Lower lobe of right lung (tissue), 2 donors: ENCODE data around the gene PAQR5. TPM values are rescaled to one million over a fixed set of nuclear protein-coding genes. Genes with fewer than 3 reads are reported as not detected.
"Not testable (repeated sequence)": the region's sequence is repeated elsewhere in the genome, so short reads cannot be mapped to it uniquely, and the experiment has no call there.

ENCODE experiments used
- ATAC-seq, 2 donors: fragments of 200-7000 bp; cut with Tn5 transposase; one replicate each; pipeline ENCODE4 v1.9.1; 2020 to 2022; ENCODE audit warnings: mild to moderate bottlenecking in 2 of 2, moderate library complexity in 2 of 2
- DNase-seq: peaks from one replicate; pipeline ENCODE4 v3.0.0-alpha.2; 2020
- H3K27ac ChIP-seq: fragments of 200-600 bp; one replicate; pipeline ENCODE4 v1.8.0; 2022
- H3K27me3 ChIP-seq: fragments of 200-600 bp; one replicate; pipeline ENCODE4 v1.8.0; 2022; ENCODE audit warnings: low read depth
- H3K36me3 ChIP-seq: fragments of 200-600 bp; one replicate; pipeline ENCODE4 v1.8.0; 2022; ENCODE audit warnings: mild to moderate bottlenecking
- H3K4me1 ChIP-seq: fragments of 200-600 bp; one replicate; pipeline ENCODE4 v1.8.0; 2022
- H3K4me3 ChIP-seq: fragments of 200-600 bp; one replicate; pipeline ENCODE4 v1.8.0; 2022; ENCODE audit warnings: mild to moderate bottlenecking
- H3K9me3 ChIP-seq: fragments of 200-600 bp; one replicate; pipeline ENCODE4 v1.8.0; 2022
- intact Hi-C: fragments of 100-400 bp; cut with DNase I; formaldehyde crosslinking; loops from one replicate; pipeline ENCODE4 v1.11.0; 2022
- total RNA-seq: library from RNA; stranded (reverse); fragmentation: NEBNext Ultra II Directional; extraction: Animal tissue kit (Norgen Biotek cat#: 25700); gene quantifications from one replicate; pipeline ENCODE4 v1.2.1, GENCODE V29; 2021
- TF ChIP-seq, protein P1 (sequence below): fragments of 200-600 bp; IDR thresholded peaks from one replicate; pipeline ENCODE4 v1.8.0; 2022; ENCODE audit warnings: antibody characterized with exemption, mild to moderate bottlenecking
- donor health status: DM: no; HTN: yes; CAD: no; lungs with severe emphysema.

Gene PAQR5
- total RNA-seq, 1 donor from 2014 or later, result 30.6 TPM

DNA sequence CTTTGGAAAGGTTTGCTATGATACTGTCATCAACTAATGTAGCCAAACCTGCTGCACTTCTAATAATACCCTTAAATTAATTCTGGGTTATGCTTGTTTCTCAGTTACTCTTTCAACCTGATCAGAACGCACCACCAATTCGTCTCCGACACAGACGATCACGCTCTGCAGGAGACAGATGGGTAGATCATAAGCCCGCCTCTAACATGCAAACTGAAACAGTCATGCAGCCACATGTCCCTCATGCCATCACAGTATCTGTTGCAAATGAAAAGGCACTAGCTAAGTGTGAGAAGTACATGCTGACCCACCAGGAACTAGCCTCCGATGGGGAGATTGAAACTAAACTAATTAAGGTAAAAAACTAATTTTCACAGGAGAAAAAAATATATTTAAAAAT, 146.0 kb downstream of the PAQR5 start:
- Histone ChIP-seq H3K4me3 (no peak overlapping the region), H3K27ac (no peak overlapping the region), H3K36me3 (no peaks in the 10 kb centered on the region), H3K27me3 (no peaks in the 10 kb centered on the region), H3K4me1 (no peaks in the 10 kb centered on the region), H3K9me3 (no peaks in the 10 kb centered on the region)
- intact Hi-C loops, result no loop called here
- ATAC-seq (no peak), DNase-seq (no peak)
- TF ChIP-seq, protein P1, sequence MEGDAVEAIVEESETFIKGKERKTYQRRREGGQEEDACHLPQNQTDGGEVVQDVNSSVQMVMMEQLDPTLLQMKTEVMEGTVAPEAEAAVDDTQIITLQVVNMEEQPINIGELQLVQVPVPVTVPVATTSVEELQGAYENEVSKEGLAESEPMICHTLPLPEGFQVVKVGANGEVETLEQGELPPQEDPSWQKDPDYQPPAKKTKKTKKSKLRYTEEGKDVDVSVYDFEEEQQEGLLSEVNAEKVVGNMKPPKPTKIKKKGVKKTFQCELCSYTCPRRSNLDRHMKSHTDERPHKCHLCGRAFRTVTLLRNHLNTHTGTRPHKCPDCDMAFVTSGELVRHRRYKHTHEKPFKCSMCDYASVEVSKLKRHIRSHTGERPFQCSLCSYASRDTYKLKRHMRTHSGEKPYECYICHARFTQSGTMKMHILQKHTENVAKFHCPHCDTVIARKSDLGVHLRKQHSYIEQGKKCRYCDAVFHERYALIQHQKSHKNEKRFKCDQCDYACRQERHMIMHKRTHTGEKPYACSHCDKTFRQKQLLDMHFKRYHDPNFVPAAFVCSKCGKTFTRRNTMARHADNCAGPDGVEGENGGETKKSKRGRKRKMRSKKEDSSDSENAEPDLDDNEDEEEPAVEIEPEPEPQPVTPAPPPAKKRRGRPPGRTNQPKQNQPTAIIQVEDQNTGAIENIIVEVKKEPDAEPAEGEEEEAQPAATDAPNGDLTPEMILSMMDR, result no peak

DNA sequence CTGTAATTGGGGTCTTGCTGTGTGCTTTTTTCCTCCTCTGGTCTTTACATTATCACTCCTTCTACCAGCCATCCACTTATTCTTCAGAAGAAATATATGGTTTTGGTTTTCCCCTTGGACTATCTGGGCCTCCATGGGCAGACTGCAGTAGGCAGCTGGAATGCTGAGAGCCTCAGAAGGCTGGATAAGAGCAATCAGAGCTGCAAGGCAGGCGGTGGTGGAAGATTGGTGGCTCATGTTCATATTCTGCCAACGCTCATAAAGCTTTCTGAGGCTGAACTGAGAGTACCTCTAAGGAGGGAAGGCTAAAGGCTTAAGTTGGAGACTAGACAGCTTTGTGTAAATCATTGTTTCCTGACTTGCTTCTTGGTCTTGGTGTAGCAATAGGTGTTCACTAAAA, 148.2 kb downstream of the PAQR5 start:
- H3K27me3 ChIP-seq, result no peaks in the 10 kb centered on the region
- TF ChIP-seq, protein P1, result no peak
- ATAC-seq (no peak), DNase-seq (no peak)
- no peaks in the 10 kb centered on the region for H3K9me3 ChIP-seq
- intact Hi-C loops, result no loop called here
- H3K4me1 ChIP-seq, result no peaks in the 10 kb centered on the region
- H3K36me3 ChIP-seq, result no peaks in the 10 kb centered on the region
- no peak overlapping the region for H3K4me3 ChIP-seq
- H3K27ac ChIP-seq, result no peak overlapping the region

DNA sequence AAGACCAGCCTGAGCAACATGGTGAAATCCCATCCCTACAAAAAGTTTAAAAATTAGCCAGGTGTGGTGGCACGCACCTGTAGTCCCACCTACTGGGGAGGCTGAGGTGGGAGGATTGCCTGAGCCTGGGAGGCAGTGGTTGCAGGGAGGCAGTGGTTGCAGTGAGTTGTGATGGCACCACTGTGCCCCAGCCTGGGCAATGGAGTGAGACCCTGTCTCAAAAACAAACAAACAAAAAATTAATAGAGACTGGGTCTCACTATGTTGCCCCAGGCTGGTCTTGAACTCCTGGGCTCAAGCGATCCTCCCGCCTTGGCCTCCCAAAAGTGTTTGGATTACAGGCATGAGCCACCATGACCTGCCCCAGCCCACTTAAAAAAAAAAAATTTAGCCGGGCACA, 151.5 kb downstream of the PAQR5 start:
- H3K27ac ChIP-seq, H3K27me3 ChIP-seq, H3K36me3 ChIP-seq, H3K4me3 ChIP-seq, intact Hi-C loops, H3K9me3 ChIP-seq, ATAC-seq, DNase-seq: not testable (repeated sequence)
- H3K4me1 ChIP-seq, result peaks cover 19% of the 10 kb centered on the region

DNA sequence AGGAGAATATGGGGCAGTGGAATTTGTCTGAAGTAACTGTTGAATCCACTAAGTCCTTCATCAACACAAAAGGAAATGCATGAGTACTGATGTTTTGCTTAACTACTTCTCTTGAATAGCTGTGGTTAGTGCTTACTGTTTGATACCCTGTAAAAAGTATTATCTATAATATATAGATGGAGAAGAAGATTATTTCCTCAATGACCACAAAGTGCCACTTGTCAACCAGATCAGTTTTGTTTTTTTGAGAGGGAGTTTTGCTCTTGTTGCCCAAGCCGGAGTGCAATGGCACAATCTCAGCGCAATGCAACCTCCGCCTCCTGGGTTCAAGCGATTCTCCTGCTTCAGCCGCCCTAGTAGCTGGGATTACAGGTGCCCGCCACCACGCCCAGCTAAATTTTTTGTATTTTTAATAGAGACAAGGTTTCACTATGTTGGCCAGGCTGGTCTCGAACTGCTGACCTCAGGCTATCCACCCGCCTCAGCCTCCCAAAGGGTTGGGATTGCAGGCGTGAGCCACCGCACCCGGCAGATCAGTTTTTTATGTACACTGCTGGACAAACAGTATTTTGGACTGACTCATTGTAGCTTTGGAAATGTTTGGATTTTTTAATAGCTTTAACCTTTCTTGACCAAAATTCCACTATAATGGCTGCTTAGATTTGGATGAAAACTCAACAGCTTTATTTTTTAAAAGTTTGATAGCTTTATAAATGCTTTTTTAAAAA, 152.4 kb downstream of the PAQR5 start:
- H3K36me3 ChIP-seq, result peaks cover 16% of the 10 kb centered on the region
- ATAC-seq, result no peak
- DNase-seq, result no peak
- intact Hi-C loops, result no loop called here
- H3K27ac ChIP-seq, result no peak overlapping the region
- H3K9me3 ChIP-seq, result no peaks in the 10 kb centered on the region
- TF ChIP-seq, protein P1, result no peak
- no peaks in the 10 kb centered on the region for H3K27me3 ChIP-seq
- no peak overlapping the region for H3K4me3 ChIP-seq
- H3K4me1 ChIP-seq, result peaks cover 27% of the 10 kb centered on the region

DNA sequence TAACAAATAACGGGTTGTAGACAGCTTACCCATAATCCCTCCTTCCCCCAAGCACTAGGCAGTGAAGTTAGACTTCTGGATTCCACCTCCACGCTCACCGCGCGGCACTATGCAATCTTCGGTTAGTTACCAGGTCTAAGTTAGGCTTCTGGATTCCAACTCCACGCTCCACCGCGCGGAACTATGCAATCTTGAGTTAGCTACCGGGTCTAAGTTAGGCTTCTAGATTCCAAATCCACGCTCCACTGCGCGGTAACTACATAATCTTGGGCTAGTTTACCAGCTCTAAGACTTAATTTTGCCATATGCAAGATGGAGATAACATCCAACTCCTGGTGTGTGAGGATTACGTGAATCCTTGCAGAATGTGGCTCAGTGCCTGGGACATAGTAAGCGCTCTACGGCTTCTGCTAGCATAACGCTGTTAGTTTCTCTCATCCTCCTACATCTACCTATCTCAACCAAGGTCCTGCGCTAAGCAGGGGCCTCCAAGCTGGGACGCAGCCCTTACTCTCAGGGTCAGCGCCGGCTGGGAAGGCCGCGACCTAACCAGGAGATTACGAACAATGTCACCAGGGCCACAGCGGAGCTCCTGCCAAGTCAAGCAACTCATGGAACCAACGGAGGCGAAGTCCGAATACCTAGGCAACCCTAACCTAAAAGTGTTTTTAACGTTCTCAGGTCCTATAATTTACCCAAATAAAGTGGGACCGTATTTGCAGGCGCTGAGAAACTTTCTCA, 153.4 kb downstream of the PAQR5 start:
- ATAC-seq, result peak; percentile 43 to 52
- Histone ChIP-seq H3K27ac (peak overlapping the region; percentile 89), H3K4me3 (peak overlapping the region; percentile 89), H3K9me3 (no peaks in the 10 kb centered on the region), H3K4me1 (peaks cover 27% of the 10 kb centered on the region), H3K27me3 (no peaks in the 10 kb centered on the region), H3K36me3 (peaks cover 26% of the 10 kb centered on the region)
- intact Hi-C loops, result no loop called here
- peak; percentile 63 for DNase-seq
- TF ChIP-seq, protein P1, result no peak
